HG03460 (cell line): Measurements from ENCODE around the gene STAM2.
"Not testable (repeated sequence)": the region's sequence is repeated elsewhere in the genome, so short reads cannot be mapped to it uniquely, and the experiment has no call there.

ENCODE experiments used
- ATAC-seq: cut with Tn5 transposase; IDR thresholded peaks from one replicate; pipeline ENCODE4 v1.9.1; 2021; ENCODE audit not compliant: unreplicated experiment

Gene STAM2

GRCh38 chr2:152114366-152114765, 61.2 kb downstream of the STAM2 start:
- ATAC-seq = no peak

- ATAC-seq = not testable (repeated sequence)
These were observed 68.4 kb downstream of the STAM2 start for GRCh38 chr2:152107140-152107539.

- no peak for ATAC-seq
These were observed 69.1 kb downstream of the STAM2 start for GRCh38 chr2:152106464-152106863.

GRCh38 chr2:152103271-152103670, 72.3 kb downstream of the STAM2 start:
- no peak for ATAC-seq

- no peak for ATAC-seq
These were observed 74.6 kb downstream of the STAM2 start for GRCh38 chr2:152100961-152101360.

- ATAC-seq = no peak
These were observed 76.1 kb downstream of the STAM2 start for GRCh38 chr2:152099367-152100050.

- ATAC-seq = no peak
These were observed 76.8 kb downstream of the STAM2 start, which contains the start of gene CACNB4 for GRCh38 chr2:152098496-152099366. CACNB4 (minus strand) TSS chr2:152099044.

GRCh38 chr2:152097801-152098495, 77.6 kb downstream of the STAM2 start:
- no peak for ATAC-seq

GRCh38 chr2:152097290-152097800, 78.2 kb downstream of the STAM2 start:
- no peak for ATAC-seq

GRCh38 chr2:152095146-152095545, 80.4 kb downstream of the STAM2 start:
- no peak for ATAC-seq

- no peak for ATAC-seq
These were observed 81.5 kb downstream of the STAM2 start for GRCh38 chr2:152094014-152094413.

- ATAC-seq = no peak
These were observed 82.1 kb downstream of the STAM2 start for GRCh38 chr2:152093464-152093863.

- no peak for ATAC-seq
These were observed 83.5 kb downstream of the STAM2 start for GRCh38 chr2:152092095-152092494.

- not testable (repeated sequence) for ATAC-seq
These were observed 84.8 kb downstream of the STAM2 start for GRCh38 chr2:152090726-152091125.

GRCh38 chr2:152089238-152089637, 86.3 kb downstream of the STAM2 start:
- ATAC-seq = no peak

GRCh38 chr2:152088006-152088405, 87.6 kb downstream of the STAM2 start:
- ATAC-seq = no peak

GRCh38 chr2:152086231-152086630, 89.3 kb downstream of the STAM2 start:
- ATAC-seq = no peak

GRCh38 chr2:152084076-152084475, 91.5 kb downstream of the STAM2 start:
- ATAC-seq = no peak

GRCh38 chr2:152083202-152083875, 92.2 kb downstream of the STAM2 start:
- no peak for ATAC-seq

- no peak for ATAC-seq
These were observed 96.9 kb downstream of the STAM2 start for GRCh38 chr2:152078662-152079061.

GRCh38 chr2:152078023-152078422, 97.5 kb downstream of the STAM2 start:
- no peak for ATAC-seq
